Tibial artery (tissue), 4 donors: ENCODE results near the gene EFCAB10.
"Not testable (repeated sequence)": the region's sequence is repeated elsewhere in the genome, so short reads cannot be mapped to it uniquely, and the experiment has no call there.

Experiments used
- DNase-seq, 2 donors: peaks; one replicate each; pipeline ENCODE4 v3.0.0-alpha.2; 2019
- H3K27ac ChIP-seq, 2 donors: fragments of 200-600 bp; sonication (generic) in 1 of 2; 1 replicate in 1 of 2; 2 replicates in 1 of 2; pipeline ENCODE4 v1.5.1; 2018 to 2019; ENCODE audit warnings: mild to moderate bottlenecking in 1 of 2
- H3K27me3 ChIP-seq, 2 donors: fragments of 200-600 bp; sonication (generic) in 1 of 2; one replicate each; pipeline versions ENCODE4 v1.5.1 to v1.6.0; 2016 to 2019
- H3K36me3 ChIP-seq, 3 donors: fragments of 200-600 bp; sonication (generic) in 2 of 3; one replicate each; pipeline ENCODE4 v1.5.1; 2016 to 2019; ENCODE audit warnings: mild to moderate bottlenecking in 2 of 3
- H3K4me1 ChIP-seq, 4 donors: fragments of 200-600 bp; sonication (generic) in 2 of 4; 1 replicate in 3 of 4; 2 replicates in 1 of 4; pipeline ENCODE4 v1.5.1; 2016 to 2019
- H3K4me3 ChIP-seq, 2 donors: fragments of 200-600 bp; sonication (generic) in 1 of 2; 1 replicate in 1 of 2; 2 replicates in 1 of 2; pipeline ENCODE4 v1.5.1; 2018 to 2019; ENCODE audit warnings: mild to moderate bottlenecking in 2 of 2
- H3K9me3 ChIP-seq, 3 donors: fragments of 200-600 bp; sonication (generic) in 1 of 3; one replicate each; pipeline ENCODE4 v1.5.1; 2016 to 2019
- intact Hi-C: fragments of 100-400 bp; cut with DNase I; formaldehyde crosslinking; loops from one replicate; pipeline ENCODE4 v1.15.0; 2023; ENCODE audit warnings: low total_unique reads
- TF ChIP-seq, protein P1 (sequence below), 2 experiments: fragments of 200-600 bp in 1 of 2; fragments of 450-650 bp in 1 of 2; IDR thresholded peaks; one replicate each; pipeline ENCODE4 v1.5.1; 2017 to 2019; ENCODE audit warnings: antibody characterized with exemption in 2 of 2, mild to moderate bottlenecking in 1 of 2, moderate library complexity in 1 of 2

EFCAB10 gene

DNA sequence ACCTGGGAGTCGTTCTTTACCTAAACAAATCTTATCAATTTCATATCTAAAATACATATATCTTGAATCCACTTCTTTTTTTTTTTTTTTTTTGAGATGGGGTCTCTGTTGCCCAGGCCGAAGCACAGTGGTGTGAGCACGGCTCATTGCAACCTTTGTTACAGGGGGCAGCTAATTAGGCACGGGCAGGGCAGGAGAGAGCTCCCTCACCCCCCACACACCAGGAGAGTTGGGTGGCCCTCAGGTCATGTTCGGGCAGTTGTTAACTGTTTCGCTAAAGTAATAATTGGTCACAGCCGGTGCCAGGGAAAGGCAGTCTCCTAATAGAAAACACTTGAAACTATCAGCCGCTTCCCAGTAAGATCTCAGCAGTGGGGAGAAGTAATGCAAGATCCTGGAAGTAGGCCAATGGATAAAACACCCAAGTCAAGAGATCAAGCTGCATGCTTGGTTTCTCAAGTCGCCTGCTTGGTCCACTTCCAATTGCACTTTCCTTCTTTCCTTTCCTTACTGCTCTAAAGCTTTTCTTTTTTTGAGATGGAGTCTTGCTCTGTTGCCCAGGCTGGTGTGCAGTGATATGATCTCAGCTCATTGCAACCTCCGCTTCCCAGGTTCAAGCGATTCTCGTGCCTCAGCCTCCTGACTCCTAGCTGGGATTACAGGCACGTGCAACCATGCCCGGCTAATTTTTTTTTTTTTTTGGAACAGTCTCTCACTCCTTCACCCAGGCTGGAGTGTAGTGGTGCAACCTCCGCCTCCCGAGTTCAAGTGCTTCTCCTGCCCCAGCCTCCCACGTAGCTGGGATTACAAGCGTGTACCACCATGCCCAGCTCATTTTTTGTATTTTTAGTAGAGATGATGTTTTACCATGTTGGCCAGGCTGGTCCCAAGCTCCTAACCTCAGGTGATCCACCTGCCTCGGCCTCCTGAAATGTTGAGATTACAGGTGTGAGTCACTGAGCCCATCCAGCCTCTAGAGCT, 21.3 kb upstream of the EFCAB10 start:
- DNase-seq: no peak
- TF ChIP-seq, protein P1, sequence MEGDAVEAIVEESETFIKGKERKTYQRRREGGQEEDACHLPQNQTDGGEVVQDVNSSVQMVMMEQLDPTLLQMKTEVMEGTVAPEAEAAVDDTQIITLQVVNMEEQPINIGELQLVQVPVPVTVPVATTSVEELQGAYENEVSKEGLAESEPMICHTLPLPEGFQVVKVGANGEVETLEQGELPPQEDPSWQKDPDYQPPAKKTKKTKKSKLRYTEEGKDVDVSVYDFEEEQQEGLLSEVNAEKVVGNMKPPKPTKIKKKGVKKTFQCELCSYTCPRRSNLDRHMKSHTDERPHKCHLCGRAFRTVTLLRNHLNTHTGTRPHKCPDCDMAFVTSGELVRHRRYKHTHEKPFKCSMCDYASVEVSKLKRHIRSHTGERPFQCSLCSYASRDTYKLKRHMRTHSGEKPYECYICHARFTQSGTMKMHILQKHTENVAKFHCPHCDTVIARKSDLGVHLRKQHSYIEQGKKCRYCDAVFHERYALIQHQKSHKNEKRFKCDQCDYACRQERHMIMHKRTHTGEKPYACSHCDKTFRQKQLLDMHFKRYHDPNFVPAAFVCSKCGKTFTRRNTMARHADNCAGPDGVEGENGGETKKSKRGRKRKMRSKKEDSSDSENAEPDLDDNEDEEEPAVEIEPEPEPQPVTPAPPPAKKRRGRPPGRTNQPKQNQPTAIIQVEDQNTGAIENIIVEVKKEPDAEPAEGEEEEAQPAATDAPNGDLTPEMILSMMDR (IDR thresholded peaks at IDR 0.05): no peak
- H3K27me3 ChIP-seq: no peaks in the 10 kb centered on the region
- peaks cover 0 to 5% (median 0%) of the 10 kb centered on the region in 3 donors for H3K36me3 ChIP-seq
- intact Hi-C loops: no loop called here
- H3K4me1 ChIP-seq: no peaks in the 10 kb centered on the region
- H3K27ac ChIP-seq: no peak overlapping the region
- no peaks in the 10 kb centered on the region for H3K9me3 ChIP-seq
- H3K4me3 ChIP-seq: no peak overlapping the region

DNA sequence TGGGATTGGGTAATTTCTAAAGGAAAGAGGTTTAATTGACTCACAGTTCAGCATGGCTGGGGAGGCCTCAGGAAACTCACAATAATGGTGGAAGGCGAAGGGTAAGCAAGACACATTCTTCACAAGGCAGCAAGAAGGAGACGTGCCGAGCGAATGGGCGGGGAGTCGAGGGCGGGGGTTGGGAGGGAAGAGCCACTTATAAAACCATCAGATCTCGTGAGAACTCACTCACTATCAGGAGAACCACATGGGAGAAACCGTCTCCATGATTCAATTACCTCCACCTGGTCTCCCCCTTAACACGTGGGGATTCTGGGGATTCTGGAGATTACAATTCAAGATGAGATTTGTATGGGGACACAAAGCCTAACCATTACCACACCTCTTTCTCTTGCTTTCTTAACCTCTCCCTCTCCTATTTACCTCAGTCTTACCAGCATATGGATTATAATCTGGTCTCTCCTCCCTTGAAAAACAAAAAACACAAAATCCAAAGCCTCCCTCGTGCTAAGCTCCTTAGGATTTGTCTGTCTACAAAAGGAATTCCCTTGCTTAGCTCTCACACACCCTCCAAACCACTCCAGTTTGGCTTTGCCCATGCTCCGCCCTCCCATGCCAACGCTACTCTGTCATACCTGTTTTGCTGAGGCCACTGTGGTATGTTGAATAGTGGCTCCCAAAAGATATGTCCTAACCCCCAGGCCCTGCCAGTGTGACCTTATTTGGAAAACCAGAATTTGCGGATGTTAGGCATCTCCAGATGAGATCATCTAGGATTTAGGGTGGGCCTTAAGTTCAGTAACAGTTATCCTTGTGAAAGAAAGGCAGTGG, 19.6 kb upstream of the EFCAB10 start:
- Histone ChIP-seq H3K27me3 (no peaks in the 10 kb centered on the region), H3K36me3 (no peaks in the 10 kb centered on the region), H3K4me1 (no peaks in the 10 kb centered on the region), H3K27ac (no peak overlapping the region), H3K9me3 (no peaks in the 10 kb centered on the region), H3K4me3 (no peak overlapping the region)
- TF ChIP-seq, protein P1 (IDR thresholded peaks at IDR 0.05): no peak
- intact Hi-C loops: no loop called here
- DNase-seq: no peak

DNA sequence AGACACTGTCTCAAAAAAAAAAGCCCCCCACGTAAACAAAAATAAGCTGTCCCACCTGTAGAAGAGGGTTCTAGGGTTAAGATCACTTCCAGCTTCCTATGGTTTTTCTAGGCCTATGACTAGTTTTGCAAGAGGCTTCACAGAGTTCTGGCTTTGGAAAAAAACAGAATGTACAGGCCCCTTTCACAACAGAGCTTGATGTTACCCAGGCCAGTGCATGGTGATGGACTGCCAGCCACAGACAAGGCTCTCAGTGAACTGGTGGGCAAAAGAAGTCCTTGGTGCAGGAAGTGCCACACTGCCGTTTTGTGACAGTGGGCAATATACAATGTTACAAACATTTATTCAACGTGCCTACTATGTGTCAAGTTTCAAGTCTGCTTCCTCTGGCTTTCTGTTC, 18.3 kb upstream of the EFCAB10 start:
- H3K4me3 ChIP-seq: no peak overlapping the region
- no peaks in the 10 kb centered on the region for H3K9me3 ChIP-seq
- TF ChIP-seq, protein P1 (IDR thresholded peaks at IDR 0.05): no peak
- H3K36me3 ChIP-seq: no peaks in the 10 kb centered on the region
- no peaks in the 10 kb centered on the region for H3K27me3 ChIP-seq
- H3K4me1 ChIP-seq: no peaks in the 10 kb centered on the region
- DNase-seq: no peak
- H3K27ac ChIP-seq: no peak overlapping the region
- intact Hi-C loops: no loop called here

DNA sequence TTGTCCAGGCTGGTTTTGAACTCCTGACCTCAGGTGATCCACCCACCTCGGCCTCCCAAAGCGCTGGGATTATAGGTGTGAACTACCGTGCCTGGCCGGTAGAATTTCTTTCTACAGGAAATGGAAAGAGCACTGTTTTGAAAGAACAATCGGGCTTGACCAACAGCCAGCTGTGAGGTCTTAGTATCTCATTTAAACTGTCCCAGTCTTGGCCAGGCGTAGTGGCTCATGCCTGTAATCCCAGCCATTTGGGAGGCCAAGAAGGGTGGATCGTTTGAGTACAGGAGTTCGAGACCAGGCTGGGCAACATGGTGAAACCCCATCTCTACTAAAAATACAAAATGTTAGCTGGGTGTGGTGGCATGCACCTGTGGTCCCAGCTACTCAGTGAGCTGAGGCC, 17.8 kb upstream of the EFCAB10 start:
- H3K27me3 ChIP-seq, DNase-seq, H3K9me3 ChIP-seq, H3K4me3 ChIP-seq, H3K27ac ChIP-seq, intact Hi-C loops, H3K4me1 ChIP-seq, H3K36me3 ChIP-seq: not testable (repeated sequence)

DNA sequence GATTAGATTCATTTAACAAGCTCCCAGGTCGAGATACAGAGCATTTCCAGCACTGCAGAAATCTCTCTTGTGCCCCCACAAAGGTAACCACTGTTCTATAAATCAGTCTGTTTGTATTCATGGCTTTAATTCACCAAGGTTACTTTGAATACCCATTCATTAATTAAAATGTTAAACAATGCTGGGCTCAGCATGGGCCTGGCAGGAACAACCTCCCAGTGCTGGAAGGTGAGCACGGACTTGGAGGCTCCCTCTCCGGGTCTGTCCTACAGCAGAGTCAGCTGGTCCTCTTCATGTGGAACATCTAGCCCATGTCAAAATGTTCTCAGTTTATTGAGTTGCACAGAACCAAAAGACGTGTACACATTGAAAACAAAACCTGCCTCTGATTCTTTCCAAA, 15.6 kb upstream of the EFCAB10 start:
- intact Hi-C loops: no loop called here
- no peaks in the 10 kb centered on the region for H3K36me3 ChIP-seq

More for the DNA sequence above, 15.6 kb upstream of the EFCAB10 start:
- H3K9me3 ChIP-seq: no peaks in the 10 kb centered on the region
- H3K4me3 ChIP-seq: no peak overlapping the region
- TF ChIP-seq, protein P1 (IDR thresholded peaks at IDR 0.05): no peak
- H3K27ac ChIP-seq: no peak overlapping the region
- H3K4me1 ChIP-seq: no peaks in the 10 kb centered on the region
- no peaks in the 10 kb centered on the region for H3K27me3 ChIP-seq
- DNase-seq: no peak
